ENCODE data around the gene ABCB9.
A peak's percentile ranks its signal among the peaks of the same experiment; 100 is the strongest.

Gene ABCB9

DNA sequence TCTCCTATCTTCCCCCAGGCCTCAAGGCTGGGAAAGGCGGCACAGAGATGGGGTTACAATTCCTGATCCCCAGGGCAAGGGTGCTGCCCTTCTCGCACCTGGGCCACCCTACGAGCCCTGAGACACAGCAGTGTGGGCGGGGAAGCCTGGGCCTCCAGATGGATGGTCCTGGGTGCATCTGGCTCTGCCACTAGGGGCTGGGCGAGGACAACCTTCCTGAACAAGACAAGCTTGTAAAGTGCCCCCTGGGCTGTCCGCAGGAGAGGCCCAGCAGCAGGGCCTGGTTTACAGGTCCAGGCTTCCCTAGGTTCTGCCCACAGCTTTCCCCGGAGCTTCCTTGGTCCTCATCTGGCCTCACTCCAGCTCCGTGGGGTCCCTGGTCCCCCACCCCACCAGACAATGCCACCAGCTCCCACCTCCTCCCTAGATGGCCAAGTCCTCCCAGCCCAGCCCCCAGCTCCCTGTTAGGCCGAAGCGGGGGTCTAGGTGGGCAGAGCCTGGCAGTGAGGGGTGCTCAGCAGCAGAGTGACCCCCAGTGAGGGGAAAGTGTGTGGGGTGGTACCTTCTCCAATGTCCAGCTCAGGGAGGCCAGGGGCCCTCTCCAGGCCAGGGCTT is 23.1 kb upstream of the ABCB9 start:
- Histone ChIP-seq H3K27ac (no peak overlapping the region), H3K4me3 (no peak overlapping the region)
- TF ChIP-seq, protein P1, sequence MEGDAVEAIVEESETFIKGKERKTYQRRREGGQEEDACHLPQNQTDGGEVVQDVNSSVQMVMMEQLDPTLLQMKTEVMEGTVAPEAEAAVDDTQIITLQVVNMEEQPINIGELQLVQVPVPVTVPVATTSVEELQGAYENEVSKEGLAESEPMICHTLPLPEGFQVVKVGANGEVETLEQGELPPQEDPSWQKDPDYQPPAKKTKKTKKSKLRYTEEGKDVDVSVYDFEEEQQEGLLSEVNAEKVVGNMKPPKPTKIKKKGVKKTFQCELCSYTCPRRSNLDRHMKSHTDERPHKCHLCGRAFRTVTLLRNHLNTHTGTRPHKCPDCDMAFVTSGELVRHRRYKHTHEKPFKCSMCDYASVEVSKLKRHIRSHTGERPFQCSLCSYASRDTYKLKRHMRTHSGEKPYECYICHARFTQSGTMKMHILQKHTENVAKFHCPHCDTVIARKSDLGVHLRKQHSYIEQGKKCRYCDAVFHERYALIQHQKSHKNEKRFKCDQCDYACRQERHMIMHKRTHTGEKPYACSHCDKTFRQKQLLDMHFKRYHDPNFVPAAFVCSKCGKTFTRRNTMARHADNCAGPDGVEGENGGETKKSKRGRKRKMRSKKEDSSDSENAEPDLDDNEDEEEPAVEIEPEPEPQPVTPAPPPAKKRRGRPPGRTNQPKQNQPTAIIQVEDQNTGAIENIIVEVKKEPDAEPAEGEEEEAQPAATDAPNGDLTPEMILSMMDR (IDR thresholded peaks at IDR 0.05): no peak
- no peak for DNase-seq (ENCODE audit: low spot score)

GRCh38 chr12:122988612-122989212 is 22.4 kb upstream of the ABCB9 start:
- H3K27ac ChIP-seq: no peak overlapping the region
- TF ChIP-seq, protein P1 (IDR thresholded peaks at IDR 0.05): no peak
- DNase-seq (ENCODE audit: low spot score): no peak
- no peak overlapping the region for H3K4me3 ChIP-seq

DNA sequence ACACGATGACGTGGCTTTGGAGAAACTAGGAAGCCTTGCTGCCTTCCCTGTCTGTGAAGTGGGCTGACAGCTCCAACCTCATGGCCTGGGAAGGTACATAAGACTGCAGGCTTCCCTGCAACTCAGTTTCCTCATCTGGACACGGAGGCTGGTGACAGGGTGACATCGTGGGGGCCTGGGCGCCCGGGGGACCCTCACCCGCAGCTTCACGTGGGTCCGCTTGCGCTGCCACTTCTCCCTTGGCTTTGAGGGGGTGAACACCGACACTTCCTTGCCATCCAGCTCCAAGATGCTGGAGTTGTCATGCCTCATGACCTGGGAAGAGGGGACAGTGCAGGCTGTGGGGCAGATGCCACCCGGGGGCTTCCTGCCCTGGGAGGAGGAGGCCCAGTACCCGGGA is 21.8 kb upstream of the ABCB9 start:
- TF ChIP-seq, protein P1 (IDR thresholded peaks at IDR 0.05): no peak
- Histone ChIP-seq H3K4me3 (no peak overlapping the region), H3K27ac (no peak overlapping the region)
- DNase-seq (ENCODE audit: low spot score): no peak

- Histone ChIP-seq H3K27ac (no peak overlapping the region), H3K4me3 (no peak overlapping the region)
- TF ChIP-seq, protein P1 (IDR thresholded peaks at IDR 0.05): no peak
- DNase-seq (ENCODE audit: low spot score): no peak
Observed at GRCh38 chr12:122987086-122987951, 21.1 kb upstream of the ABCB9 start.

DNA sequence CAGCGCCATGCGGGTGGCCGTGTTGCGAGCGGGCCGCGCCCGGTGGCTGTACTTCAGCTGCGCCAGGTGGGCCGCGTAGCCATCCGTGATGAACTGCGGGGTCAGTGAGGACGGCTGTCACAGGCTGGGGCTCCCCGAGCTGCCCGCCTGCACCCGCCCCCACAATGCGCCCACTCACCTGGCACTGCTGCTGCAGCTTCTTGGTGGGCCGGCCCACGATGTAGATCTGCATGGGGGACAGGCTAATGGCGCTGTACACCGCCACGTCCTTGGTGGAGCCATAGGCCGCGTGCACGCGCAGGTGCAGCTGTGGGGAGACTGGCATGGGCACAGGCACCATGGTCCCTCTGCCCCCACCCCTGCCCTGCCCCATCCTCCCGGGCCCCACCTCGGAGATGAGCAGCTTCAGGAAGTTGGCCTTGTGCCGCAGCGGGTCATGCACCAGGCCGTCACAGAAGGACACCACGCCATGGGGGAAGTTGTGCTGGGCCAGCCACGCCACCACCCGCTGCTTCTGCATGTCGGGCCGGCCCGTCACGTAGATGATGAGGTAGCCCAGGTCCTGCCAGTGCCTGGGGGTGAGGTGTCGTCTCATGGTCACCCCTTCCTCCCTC is 20.1 kb upstream of the ABCB9 start:
- Histone ChIP-seq H3K27ac (no peak overlapping the region), H3K4me3 (no peak overlapping the region)
- TF ChIP-seq, protein P1 (IDR thresholded peaks at IDR 0.05): no peak
- no peak for DNase-seq (ENCODE audit: low spot score)

GRCh38 chr12:122985338-122986257 is 19.3 kb upstream of the ABCB9 start:
- TF ChIP-seq, protein P1 (IDR thresholded peaks at IDR 0.05): no peak
- DNase-seq (ENCODE audit: low spot score): no peak
- peak overlapping the region; percentile 83 to 87 for H3K27ac ChIP-seq
- H3K4me3 ChIP-seq: no peak overlapping the region

All from coronary artery (tissue), 2 donors.